ENCODE data around the gene CREB3L2.
"Not testable (repeated sequence)": the region's sequence is repeated elsewhere in the genome, so short reads cannot be mapped to it uniquely, and the experiment has no call there.

The CREB3L2 gene

GRCh38 chr7:137986252-137987017 is 15.5 kb downstream of the CREB3L2 start:
- no peak for DNase-seq

DNA sequence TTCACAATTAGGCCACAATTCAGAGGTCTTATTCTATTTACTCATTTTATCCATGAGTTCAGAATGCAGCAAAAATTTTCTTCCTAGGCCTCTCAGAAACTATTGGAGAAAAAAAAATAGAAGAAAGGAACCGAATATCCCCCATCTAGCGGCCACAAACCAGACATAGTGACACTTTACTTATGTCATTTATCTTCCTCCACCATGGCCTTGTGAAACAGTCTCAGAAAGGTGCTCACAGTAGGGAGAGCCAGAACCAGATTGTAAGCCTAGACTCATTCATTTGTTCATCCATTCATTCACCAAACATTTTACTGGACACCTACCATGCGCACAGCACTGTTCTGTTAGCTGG is 16.0 kb downstream of the CREB3L2 start:
- DNase-seq, result no peak

DNA sequence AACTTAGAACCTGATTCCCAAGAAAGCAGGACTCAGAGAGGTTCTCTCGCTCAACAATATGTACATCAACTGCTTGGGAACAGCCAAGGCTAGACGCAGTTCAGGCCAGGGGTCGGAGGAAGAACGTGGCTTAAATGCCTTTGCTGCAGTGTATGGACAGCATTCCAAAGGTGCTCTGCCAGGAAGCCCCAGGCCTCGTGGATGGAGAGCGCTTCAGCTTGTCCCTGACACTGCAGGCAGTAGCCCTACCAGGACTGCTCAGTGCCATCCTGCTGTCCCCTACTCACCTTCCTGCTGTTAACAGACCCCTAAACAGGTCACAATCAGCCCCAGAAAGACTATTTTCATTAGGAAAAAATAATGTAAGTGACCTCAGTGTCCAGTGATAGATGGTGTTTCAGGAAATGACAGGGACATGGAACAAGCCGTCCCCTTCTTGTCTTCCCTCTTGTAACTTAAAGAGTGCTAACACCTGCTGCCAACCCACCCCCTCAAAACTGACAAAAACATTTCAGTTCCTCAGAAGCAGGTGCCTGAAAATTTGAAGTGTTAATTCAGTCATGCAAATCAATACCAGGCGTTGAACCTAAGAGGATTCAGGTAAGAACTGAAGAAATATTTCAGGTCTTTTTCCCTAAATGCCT is 16.5 kb downstream of the CREB3L2 start:
- DNase-seq, result no peak

DNA sequence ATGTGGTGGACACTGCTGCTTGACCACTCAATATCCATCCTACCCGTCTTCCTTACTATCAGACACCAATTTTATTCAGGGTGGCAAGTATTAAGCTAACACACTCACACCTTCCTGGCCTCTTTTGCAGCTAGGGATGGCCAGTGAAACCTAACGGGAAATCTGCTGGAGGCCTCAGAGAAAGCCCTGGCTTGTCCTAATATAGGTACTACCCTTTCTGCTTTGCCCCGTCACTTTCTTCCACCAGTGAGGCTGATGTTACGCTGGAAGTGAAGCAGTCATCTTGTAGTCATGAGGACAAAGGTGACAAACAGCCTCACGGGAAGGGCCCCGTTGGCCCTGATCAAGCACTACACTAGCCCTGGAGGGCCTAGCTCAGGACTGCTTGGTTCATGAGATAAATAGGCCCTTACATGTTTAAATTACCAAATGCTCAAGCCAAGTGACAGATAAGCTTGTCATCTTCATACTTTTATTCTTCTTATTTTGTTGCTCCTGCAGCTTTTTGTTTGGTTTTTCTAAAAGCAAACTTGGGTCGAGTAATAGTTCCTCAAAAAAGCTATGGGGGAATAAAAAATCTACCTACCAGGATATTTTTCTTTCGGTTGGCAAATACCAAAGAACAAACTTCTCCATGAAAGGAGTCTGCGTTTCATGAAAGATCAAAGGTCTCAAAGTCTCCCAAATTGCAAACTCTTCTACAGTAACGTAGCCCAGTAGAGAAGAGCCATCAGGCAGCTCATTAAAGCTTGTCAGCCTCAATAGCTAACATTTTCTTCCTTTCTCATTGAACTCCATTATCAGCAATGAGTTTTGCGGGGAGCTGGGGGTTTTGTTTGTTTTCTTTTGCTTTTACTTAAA is 17.5 kb downstream of the CREB3L2 start:
- DNase-seq, result no peak

GRCh38 chr7:137983323-137984008 is 18.4 kb downstream of the CREB3L2 start:
- DNase-seq, result no peak

- not testable (repeated sequence) for DNase-seq
These were observed 19.5 kb downstream of the CREB3L2 start for GRCh38 chr7:137982394-137982793.

DNA sequence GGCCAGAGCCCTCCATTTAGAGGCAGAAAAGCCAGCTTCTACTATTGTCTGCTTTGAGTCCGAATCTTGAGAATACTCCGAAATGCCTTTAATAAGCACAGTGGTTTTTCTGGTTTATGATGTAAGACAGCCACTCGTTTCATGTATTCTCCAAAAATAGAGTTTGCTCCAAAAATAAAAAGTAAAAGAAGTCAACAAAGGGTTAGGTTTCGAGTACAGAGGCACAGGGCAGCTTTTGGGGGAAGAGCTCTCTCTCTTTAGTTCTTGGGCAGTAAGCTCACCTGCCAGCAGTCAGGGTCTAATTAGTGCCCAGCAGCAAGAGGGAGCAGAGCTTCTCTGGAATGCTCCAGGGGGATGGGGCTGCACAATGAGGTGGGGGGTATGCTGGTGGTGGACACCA is 20.2 kb downstream of the CREB3L2 start:
- no peak for DNase-seq

GRCh38 chr7:137981175-137981574 is 20.7 kb downstream of the CREB3L2 start:
- DNase-seq, result no peak

DNA sequence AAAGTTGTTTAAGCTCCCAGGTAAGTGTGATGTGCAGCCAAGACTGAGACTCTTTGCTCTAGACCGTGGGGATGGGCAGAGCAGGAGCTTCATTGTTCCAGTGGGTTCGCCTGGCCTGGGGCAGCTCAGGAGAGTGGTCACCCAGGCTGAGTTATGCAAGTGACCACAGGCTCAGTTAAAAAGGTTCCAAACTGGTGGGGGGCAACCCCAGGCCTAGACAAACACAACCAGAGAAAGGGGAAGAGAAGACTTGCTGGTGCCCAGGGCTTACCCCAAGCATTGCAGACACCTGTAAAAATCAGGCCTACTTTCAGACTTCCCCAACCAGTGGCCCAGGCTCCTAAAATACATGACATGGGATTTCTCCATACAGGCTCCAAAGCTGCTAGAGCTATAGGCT is 21.6 kb downstream of the CREB3L2 start:
- no peak for DNase-seq

DNA sequence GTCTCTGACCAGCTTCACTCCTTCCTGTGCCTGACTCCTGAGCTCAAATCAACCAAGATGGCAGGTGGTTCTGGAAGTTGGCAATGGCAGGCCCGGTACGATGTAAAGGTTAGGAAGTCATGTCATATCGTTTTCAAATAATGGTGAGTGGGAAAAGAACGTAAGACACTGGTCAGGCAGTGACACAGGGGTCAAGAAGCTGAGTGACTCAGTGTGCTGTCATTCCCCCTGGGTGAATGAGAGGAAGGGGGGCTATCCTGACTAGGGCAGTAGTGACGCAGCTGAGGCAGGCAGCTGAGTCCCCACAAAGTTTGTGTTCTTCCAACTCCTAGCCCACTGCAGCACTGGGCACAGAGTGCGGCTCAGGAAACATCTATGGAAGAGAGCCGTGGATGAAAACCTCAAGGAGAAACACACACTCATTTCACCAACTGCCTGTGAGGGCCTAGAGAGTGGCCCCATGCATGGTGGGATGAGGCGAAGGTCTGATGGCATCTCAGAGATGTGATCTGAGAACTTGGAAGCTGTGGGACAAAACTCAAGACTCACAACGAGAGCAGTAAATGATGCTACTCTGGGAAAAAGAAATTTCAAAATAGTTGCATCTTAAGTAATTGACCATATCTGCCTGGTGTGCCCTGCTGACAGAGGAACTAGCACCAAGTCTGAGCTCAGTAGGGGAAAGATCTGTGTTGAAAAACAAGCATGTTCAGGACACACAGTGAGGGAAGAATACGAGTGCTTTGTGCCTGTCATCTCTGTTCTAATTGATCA is 23.2 kb downstream of the CREB3L2 start:
- no peak for DNase-seq

- no peak for DNase-seq
These were observed 24.7 kb downstream of the CREB3L2 start for GRCh38 chr7:137977173-137977572.

- no peak for DNase-seq
These were observed 25.2 kb downstream of the CREB3L2 start for GRCh38 chr7:137976696-137977095.

DNA sequence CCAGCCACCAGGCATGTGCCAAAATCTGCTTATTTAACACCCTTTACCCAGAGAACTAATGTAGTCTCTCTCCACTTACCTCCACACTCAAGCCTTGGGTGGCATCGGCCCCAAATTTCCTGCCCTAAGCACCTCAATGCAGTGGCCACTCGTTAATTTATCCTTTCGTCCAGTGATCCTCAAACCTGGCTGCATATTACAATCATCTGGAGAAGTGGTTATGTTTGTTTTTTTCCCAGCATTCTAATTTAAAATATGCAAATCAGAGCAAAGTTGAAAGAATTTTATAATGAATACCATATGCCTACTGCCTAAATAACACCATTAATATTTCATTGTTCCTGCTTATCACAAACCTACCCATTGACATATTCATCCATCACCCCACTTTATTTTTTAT is 25.7 kb downstream of the CREB3L2 start:
- no peak for DNase-seq

DNA sequence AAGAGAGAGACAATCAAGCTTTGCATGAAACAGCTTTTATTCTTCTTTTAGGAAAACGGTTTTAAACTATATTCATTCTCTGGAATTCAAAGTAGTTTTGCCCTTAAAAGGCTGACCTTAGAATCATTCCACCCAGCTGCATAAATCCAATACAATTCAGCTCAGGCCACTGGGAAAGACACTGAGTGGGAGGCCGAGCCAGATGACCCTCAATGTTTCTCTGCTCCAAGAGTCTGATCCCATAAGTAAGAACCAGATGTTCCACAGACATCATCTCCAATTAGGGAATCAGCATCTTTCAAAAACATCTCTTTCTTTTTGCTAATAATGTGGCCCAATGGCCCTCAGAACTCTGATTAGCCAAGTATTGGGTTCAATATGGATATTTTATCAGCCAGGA is 26.1 kb downstream of the CREB3L2 start:
- no peak for DNase-seq

- DNase-seq, result no peak
These were observed 26.7 kb downstream of the CREB3L2 start for GRCh38 chr7:137975221-137975620.

- DNase-seq, result no peak
These were observed 27.1 kb downstream of the CREB3L2 start for GRCh38 chr7:137974766-137975165.

DNA sequence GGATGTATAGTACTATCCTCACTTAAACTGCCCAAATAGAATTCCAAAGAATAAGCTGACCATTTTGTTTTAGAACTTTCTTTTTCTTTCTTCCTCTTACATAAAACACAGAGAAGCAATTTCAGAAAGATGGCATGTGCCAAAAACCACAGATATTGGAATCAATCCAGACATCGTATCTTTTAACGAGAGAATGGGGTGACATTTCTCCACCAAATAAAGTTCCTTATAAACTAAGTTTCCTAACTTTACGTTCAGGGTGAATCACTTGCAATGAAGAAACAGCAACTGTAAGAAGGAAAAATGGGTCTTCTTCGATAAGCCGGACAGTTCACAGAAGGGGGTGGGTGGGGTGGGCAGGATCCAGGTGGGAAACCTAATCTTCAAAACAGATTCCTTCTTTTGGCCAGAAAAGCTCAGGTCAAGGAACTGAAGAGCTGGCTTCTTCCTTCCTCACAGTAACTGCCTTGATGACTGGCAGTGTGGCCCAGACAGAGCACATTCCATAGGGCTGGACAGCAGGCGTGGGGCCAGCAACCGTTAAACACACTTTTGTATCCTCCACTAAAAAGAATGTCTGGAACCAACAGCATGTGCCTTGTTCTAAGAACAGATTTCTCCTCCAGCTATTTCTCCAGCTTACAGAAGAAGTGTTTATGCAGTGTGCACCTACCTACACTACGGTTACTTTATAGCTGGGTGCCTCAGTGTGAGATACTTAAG is 31.5 kb downstream of the CREB3L2 start:
- DNase-seq, result no peak

DNA sequence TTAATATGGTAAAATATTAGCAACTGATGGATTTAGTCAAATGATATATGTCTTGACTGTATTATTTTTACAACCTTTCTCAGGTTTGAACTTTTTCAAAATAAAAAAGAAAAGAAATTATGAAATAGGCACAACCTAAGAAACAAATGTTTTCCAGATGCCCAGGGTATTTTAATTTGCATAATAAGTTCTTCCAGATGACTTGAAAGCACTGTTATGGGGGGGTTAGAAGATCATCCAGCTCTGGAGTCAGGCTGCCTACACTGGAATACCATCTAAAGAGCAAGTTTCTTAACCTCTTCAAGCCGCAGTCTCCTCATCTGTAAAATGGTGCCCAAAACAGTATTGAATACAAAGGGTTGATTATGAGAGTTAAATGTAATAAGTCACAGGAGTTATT is 32.1 kb downstream of the CREB3L2 start:
- no peak for DNase-seq

GRCh38 chr7:137968890-137969289 is 33.0 kb downstream of the CREB3L2 start:
- DNase-seq, result no peak

GRCh38 chr7:137968339-137968738 is 33.5 kb downstream of the CREB3L2 start:
- not testable (repeated sequence) for DNase-seq

- DNase-seq, result no peak
These were observed 34.5 kb downstream of the CREB3L2 start for GRCh38 chr7:137967143-137968018.
